Spleen (tissue), 7 donors: ENCODE measurements around the gene RAPH1.

ENCODE experiments used
- CTCF ChIP-seq, 11 experiments: fragments of 200-600 bp in 7 of 11; fragments of 450-650 bp in 4 of 11; sonication (generic) in 4 of 11; IDR thresholded peaks in 8 of 11; conservative IDR thresholded peaks in 3 of 11; 1 replicate in 7 of 11; 2 replicates in 4 of 11; pipeline versions ENCODE4 v1.4.0 to v1.8.0; 2016 to 2021; ENCODE audit warnings: antibody characterized with exemption in 11 of 11, inconsistent platforms in 4 of 11, mild to moderate bottlenecking in 1 of 11
- POLR2AphosphoS5 ChIP-seq, 3 donors: sonication (generic); formaldehyde crosslinking; IDR thresholded peaks; one replicate each; pipeline ENCODE4 v1.5.1; 2017; ENCODE audit warnings: antibody characterized with exemption in 3 of 3
- donor health status: DM: no; HTN: no; CAD: no; lungs with moderate emphysema.
- donor health status: DM: no; HTN: no; CAD: no.
- donor health status: DM: no; HTN: no; CAD: no.

- no peak for TF ChIP-seq CTCF (IDR thresholded peaks at IDR 0.05 in 8 of 11, conservative IDR thresholded peaks at IDR 0.05 in 3 of 11)
- no peak for TF ChIP-seq POLR2AphosphoS5 (IDR thresholded peaks at IDR 0.05)
Observed at GRCh38 chr2:203361922-203362321, 173.2 kb downstream of the RAPH1 start.
